Fibroblast of lung (primary cell): ENCODE measurements around the gene TNNI3K.

Source experiments
- CTCF ChIP-seq, 2 donors: IDR thresholded peaks in 1 of 2; conservative IDR thresholded peaks in 1 of 2; 1 replicate in 1 of 2; 2 replicates in 1 of 2; pipeline ENCODE4 v1.5.1; 2011 to 2012; ENCODE audit warnings: low read length in 2 of 2, control low read depth in 1 of 2, inconsistent platforms in 1 of 2, low read depth in 1 of 2, mild to moderate bottlenecking in 1 of 2
- EZH2 ChIP-seq: IDR thresholded peaks from 2 replicates; pipeline ENCODE4 v1.5.1; 2012; ENCODE audit warnings: low read length, control low read depth, mild to moderate bottlenecking; ENCODE audit errors: missing control alignments

- TF ChIP-seq CTCF (conservative IDR thresholded peaks at IDR 0.05 in 1 of 2, IDR thresholded peaks at IDR 0.05 in 1 of 2; ENCODE audit: low read depth in 1 of 2, low read length in 2 of 2) (no peak), EZH2 (no peak)
Observed at GRCh38 chr1:74323937-74324473, 88.8 kb downstream of the TNNI3K start.
